ENCODE measurements around the gene NUP98. TPM values are rescaled to one million over a fixed set of nuclear protein-coding genes. Genes with fewer than 3 reads are reported as not detected.

Gene NUP98
- total and polyA plus RNA-seq, 10 of the 15 experiments (the other 5 are each of a cell fraction or from before 2014, with no cell fraction given) = 21.7 to 108 (median 78.9) TPM

DNA sequence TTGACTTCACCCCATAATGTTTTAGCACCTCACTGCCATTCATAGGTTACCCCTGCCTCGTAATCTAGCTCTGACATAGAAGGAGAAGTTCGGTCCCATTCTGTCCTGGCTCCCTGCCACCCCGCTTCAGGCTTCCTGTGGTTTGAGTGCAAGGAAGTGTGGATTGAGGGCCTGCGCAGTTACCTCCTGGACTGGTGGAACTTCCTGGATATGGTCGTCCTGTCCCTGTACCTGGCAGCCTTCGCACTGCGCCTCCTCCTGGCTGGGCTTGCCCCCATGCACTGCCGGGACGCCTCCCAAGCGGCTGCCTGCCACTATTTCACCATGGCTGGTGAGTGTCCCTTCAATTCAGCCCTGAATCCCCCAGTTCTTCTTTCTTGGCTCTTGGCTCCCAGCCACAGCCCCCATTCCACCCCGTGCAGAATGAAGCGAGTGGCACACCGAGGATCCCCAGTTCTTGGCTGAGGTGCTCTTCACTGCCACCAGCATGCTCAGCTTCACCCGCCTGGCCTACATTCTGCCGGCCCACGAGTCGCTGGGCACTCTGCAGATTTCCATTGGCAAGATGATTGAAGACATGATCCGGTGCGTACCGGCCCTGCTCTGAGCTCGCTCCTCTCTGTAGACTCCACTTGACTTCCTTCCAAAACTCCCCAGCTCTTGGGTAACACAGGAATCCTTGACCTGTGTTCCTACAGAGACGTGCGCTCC lies 170.9 kb downstream of the NUP98 start (continued):
- TF ChIP-seq, protein P1, sequence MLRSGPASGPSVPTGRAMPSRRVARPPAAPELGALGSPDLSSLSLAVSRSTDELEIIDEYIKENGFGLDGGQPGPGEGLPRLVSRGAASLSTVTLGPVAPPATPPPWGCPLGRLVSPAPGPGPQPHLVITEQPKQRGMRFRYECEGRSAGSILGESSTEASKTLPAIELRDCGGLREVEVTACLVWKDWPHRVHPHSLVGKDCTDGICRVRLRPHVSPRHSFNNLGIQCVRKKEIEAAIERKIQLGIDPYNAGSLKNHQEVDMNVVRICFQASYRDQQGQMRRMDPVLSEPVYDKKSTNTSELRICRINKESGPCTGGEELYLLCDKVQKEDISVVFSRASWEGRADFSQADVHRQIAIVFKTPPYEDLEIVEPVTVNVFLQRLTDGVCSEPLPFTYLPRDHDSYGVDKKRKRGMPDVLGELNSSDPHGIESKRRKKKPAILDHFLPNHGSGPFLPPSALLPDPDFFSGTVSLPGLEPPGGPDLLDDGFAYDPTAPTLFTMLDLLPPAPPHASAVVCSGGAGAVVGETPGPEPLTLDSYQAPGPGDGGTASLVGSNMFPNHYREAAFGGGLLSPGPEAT (IDR thresholded peaks at IDR 0.05; ENCODE audit: low read depth) = no peak
- TF ChIP-seq DPF2 (IDR thresholded peaks at IDR 0.05) = no peak
- no peak for TF ChIP-seq POLR2A (IDR thresholded peaks at IDR 0.05; ENCODE audit: low read depth, low read length)

Small RNA genes within 50 kb of the gene (small RNA-seq; reads per million reads assigned to genes)
- not detected for gene RF00019
- gene RNU6-1143P = not detected
- gene RNU7-50P = not detected

Other genes starting within 250 kb of the NUP98 start
- not detected in 2 replicates for gene ART5, start 155.6 kb downstream of the NUP98 start, total RNA-seq (2014; rRNA removed)
- gene ART5, start 155.6 kb downstream of the NUP98 start, total RNA-seq (2014; rRNA removed; fragmentation: Illumina TruSeq; extraction: Trizol) = not detected in 2 replicates
- gene ART5, start 155.6 kb downstream of the NUP98 start, total RNA-seq (2021) = not detected in 2 replicates
- gene ART5, start 155.6 kb downstream of the NUP98 start, polyA plus RNA-seq (2011; rRNA removed) = not detected in 2 replicates
- gene ART5, start 155.6 kb downstream of the NUP98 start, polyA plus RNA-seq (2014; fragmentation: Illumina TruSeq; extraction: Trizol) = not detected in 2 replicates
- not detected for gene ART5, start 155.6 kb downstream of the NUP98 start, polyA plus RNA-seq (2014; fragmentation: Nextera tagmentation; extraction: Ambion mirVana)
- gene ART5, start 155.6 kb downstream of the NUP98 start, polyA plus RNA-seq (2014; rRNA removed) = 0.06 TPM in 1 of 2 replicates, not detected in the other
- not detected for gene ART5, start 155.6 kb downstream of the NUP98 start, polyA plus RNA-seq (2016; fragmentation: Nextera tagmentation; extraction: Ambion mirVana)
- not detected in 2 replicates for gene ART1, start 152.4 kb downstream of the NUP98 start, total RNA-seq (2014; rRNA removed)
- gene ART1, start 152.4 kb downstream of the NUP98 start, total RNA-seq (2014; rRNA removed; fragmentation: Illumina TruSeq; extraction: Trizol) = not detected in 2 replicates
- gene ART1, start 152.4 kb downstream of the NUP98 start, total RNA-seq (2021) = not detected in 2 replicates
- gene ART1, start 152.4 kb downstream of the NUP98 start, polyA plus RNA-seq (2011; rRNA removed) = not detected in 2 replicates
- not detected in 2 replicates for gene ART1, start 152.4 kb downstream of the NUP98 start, polyA plus RNA-seq (2014; fragmentation: Illumina TruSeq; extraction: Trizol)
- not detected for gene ART1, start 152.4 kb downstream of the NUP98 start, polyA plus RNA-seq (2014; fragmentation: Nextera tagmentation; extraction: Ambion mirVana)
- not detected in 2 replicates for gene ART1, start 152.4 kb downstream of the NUP98 start, polyA plus RNA-seq (2014; rRNA removed)
- not detected for gene ART1, start 152.4 kb downstream of the NUP98 start, polyA plus RNA-seq (2016; fragmentation: Nextera tagmentation; extraction: Ambion mirVana)
- gene CHRNA10, start 126.2 kb downstream of the NUP98 start, total RNA-seq (2014; rRNA removed) = 1.0 and 1.5 TPM in 2 replicates
- 0.85 and 1.2 TPM in 2 replicates for gene CHRNA10, start 126.2 kb downstream of the NUP98 start, total RNA-seq (2014; rRNA removed; fragmentation: Illumina TruSeq; extraction: Trizol)
- gene CHRNA10, start 126.2 kb downstream of the NUP98 start, total RNA-seq (2021) = 0.93 and 1.5 TPM in 2 replicates
- gene CHRNA10, start 126.2 kb downstream of the NUP98 start, polyA plus RNA-seq (2011; rRNA removed) = 0.24 and 0.39 TPM in 2 replicates
- 0.33 and 0.73 TPM in 2 replicates for gene CHRNA10, start 126.2 kb downstream of the NUP98 start, polyA plus RNA-seq (2014; fragmentation: Illumina TruSeq; extraction: Trizol)
- under 1 TPM; 0.14 to 0.31 TPM for gene CHRNA10, start 126.2 kb downstream of the NUP98 start, polyA plus RNA-seq (2014; fragmentation: Nextera tagmentation; extraction: Ambion mirVana)
- 0.68 and 1.4 TPM in 2 replicates for gene CHRNA10, start 126.2 kb downstream of the NUP98 start, polyA plus RNA-seq (2014; rRNA removed)
- under 1 TPM; 0.32 to 0.45 TPM for gene CHRNA10, start 126.2 kb downstream of the NUP98 start, polyA plus RNA-seq (2016; fragmentation: Nextera tagmentation; extraction: Ambion mirVana)
- 23.3 and 24.9 TPM in 2 replicates for gene PGAP2, start 11.0 kb upstream of the NUP98 start, total RNA-seq (2014; rRNA removed)
- gene PGAP2, start 11.0 kb upstream of the NUP98 start, total RNA-seq (2014; rRNA removed; fragmentation: Illumina TruSeq; extraction: Trizol) = 12.3 and 13.1 TPM in 2 replicates
- 26.4 and 27.7 TPM in 2 replicates for gene PGAP2, start 11.0 kb upstream of the NUP98 start, total RNA-seq (2021)
- 16.6 and 34.5 TPM in 2 replicates for gene PGAP2, start 11.0 kb upstream of the NUP98 start, polyA plus RNA-seq (2011; rRNA removed)
- 25.0 and 30.5 TPM in 2 replicates for gene PGAP2, start 11.0 kb upstream of the NUP98 start, polyA plus RNA-seq (2014; fragmentation: Illumina TruSeq; extraction: Trizol)
- 10 to 100 TPM; 25.4 to 37.4 TPM for gene PGAP2, start 11.0 kb upstream of the NUP98 start, polyA plus RNA-seq (2014; fragmentation: Nextera tagmentation; extraction: Ambion mirVana)
- 35.6 and 36.2 TPM in 2 replicates for gene PGAP2, start 11.0 kb upstream of the NUP98 start, polyA plus RNA-seq (2014; rRNA removed)
- gene PGAP2, start 11.0 kb upstream of the NUP98 start, polyA plus RNA-seq (2016; fragmentation: Nextera tagmentation; extraction: Ambion mirVana) = 10 to 100 TPM; 33.4 to 37.2 TPM
- gene RHOG, start 43.4 kb upstream of the NUP98 start, total RNA-seq (2014; rRNA removed) = 56.2 and 64.7 TPM in 2 replicates
- gene RHOG, start 43.4 kb upstream of the NUP98 start, total RNA-seq (2014; rRNA removed; fragmentation: Illumina TruSeq; extraction: Trizol) = 47.7 and 48.8 TPM in 2 replicates
- gene RHOG, start 43.4 kb upstream of the NUP98 start, total RNA-seq (2021) = 128 and 137 TPM in 2 replicates
- gene RHOG, start 43.4 kb upstream of the NUP98 start, polyA plus RNA-seq (2011; rRNA removed) = 45.0 and 121 TPM in 2 replicates
- 51.4 and 98.2 TPM in 2 replicates for gene RHOG, start 43.4 kb upstream of the NUP98 start, polyA plus RNA-seq (2014; fragmentation: Illumina TruSeq; extraction: Trizol)
- 10 to 100 TPM; 16.0 to 42.0 TPM for gene RHOG, start 43.4 kb upstream of the NUP98 start, polyA plus RNA-seq (2014; fragmentation: Nextera tagmentation; extraction: Ambion mirVana)
- gene RHOG, start 43.4 kb upstream of the NUP98 start, polyA plus RNA-seq (2014; rRNA removed) = 172 and 192 TPM in 2 replicates
- 100 to 1,000 TPM in 1 of 2 experiments, 10 to 100 TPM in 1; 91.4 to 109 TPM for gene RHOG, start 43.4 kb upstream of the NUP98 start, polyA plus RNA-seq (2016; fragmentation: Nextera tagmentation; extraction: Ambion mirVana)
- gene STIM1, start 58.1 kb upstream of the NUP98 start, total RNA-seq (2014; rRNA removed) = 21.6 and 24.0 TPM in 2 replicates
- 24.9 and 26.0 TPM in 2 replicates for gene STIM1, start 58.1 kb upstream of the NUP98 start, total RNA-seq (2014; rRNA removed; fragmentation: Illumina TruSeq; extraction: Trizol)
- 55.9 and 57.7 TPM in 2 replicates for gene STIM1, start 58.1 kb upstream of the NUP98 start, total RNA-seq (2021)
- 36.3 and 39.3 TPM in 2 replicates for gene STIM1, start 58.1 kb upstream of the NUP98 start, polyA plus RNA-seq (2011; rRNA removed)
- gene STIM1, start 58.1 kb upstream of the NUP98 start, polyA plus RNA-seq (2014; fragmentation: Illumina TruSeq; extraction: Trizol) = 29.1 and 37.0 TPM in 2 replicates
- gene STIM1, start 58.1 kb upstream of the NUP98 start, polyA plus RNA-seq (2014; fragmentation: Nextera tagmentation; extraction: Ambion mirVana) = 1 to 10 TPM; 8.6 to 9.9 TPM
- 26.7 and 31.0 TPM in 2 replicates for gene STIM1, start 58.1 kb upstream of the NUP98 start, polyA plus RNA-seq (2014; rRNA removed)
- 10 to 100 TPM; 31.8 to 36.8 TPM for gene STIM1, start 58.1 kb upstream of the NUP98 start, polyA plus RNA-seq (2016; fragmentation: Nextera tagmentation; extraction: Ambion mirVana)

Data from GM12878 (cell line).